ENCODE measurements around the gene TWIST2.

TWIST2 gene

GRCh38 chr2:238835726-238836301 lies 12.1 kb upstream of the TWIST2 start:
- no peak for DNase-seq (ENCODE audit: low spot score)

GRCh38 chr2:238838786-238839327 lies 9.0 kb upstream of the TWIST2 start:
- no peak for DNase-seq (ENCODE audit: low spot score)

GRCh38 chr2:238839428-238839827 lies 8.5 kb upstream of the TWIST2 start:
- DNase-seq (ENCODE audit: low spot score): no peak

GRCh38 chr2:238841542-238842164 lies 6.2 kb upstream of the TWIST2 start:
- DNase-seq (ENCODE audit: low spot score): no peak

GRCh38 chr2:238843476-238843875 lies 4.4 kb upstream of the TWIST2 start:
- no peak for DNase-seq (ENCODE audit: low spot score)

- DNase-seq (ENCODE audit: low spot score): no peak
Measured at GRCh38 chr2:238845583-238846377, 2.1 kb upstream of the TWIST2 start.

- no peak for DNase-seq (ENCODE audit: low spot score)
Measured at GRCh38 chr2:238846378-238846627, 1.6 kb upstream of the TWIST2 start.

- no peak for DNase-seq (ENCODE audit: low spot score)
Measured at GRCh38 chr2:238846628-238847418, 1.1 kb upstream of the TWIST2 start.

- no peak for DNase-seq (ENCODE audit: low spot score)
Measured at GRCh38 chr2:238847419-238847801, 475 bp upstream of the TWIST2 start.

- no peak for DNase-seq (ENCODE audit: low spot score)
Measured at GRCh38 chr2:238848691-238848975, 748 bp downstream of the TWIST2 start.

GRCh38 chr2:238848976-238849853 lies 1.3 kb downstream of the TWIST2 start:
- no peak for DNase-seq (ENCODE audit: low spot score)

- DNase-seq (ENCODE audit: low spot score): no peak
Measured at GRCh38 chr2:238850091-238850490, 2.2 kb downstream of the TWIST2 start.

- no peak for DNase-seq (ENCODE audit: low spot score)
Measured at GRCh38 chr2:238851026-238851425, 3.1 kb downstream of the TWIST2 start.

GRCh38 chr2:238851761-238852160 lies 3.9 kb downstream of the TWIST2 start:
- DNase-seq (ENCODE audit: low spot score): no peak

- no peak for DNase-seq (ENCODE audit: low spot score)
Measured at GRCh38 chr2:238852206-238852869, 4.5 kb downstream of the TWIST2 start.

GRCh38 chr2:238853218-238853617 lies 5.3 kb downstream of the TWIST2 start:
- DNase-seq (ENCODE audit: low spot score): no peak

GRCh38 chr2:238853721-238854120 lies 5.8 kb downstream of the TWIST2 start:
- DNase-seq (ENCODE audit: low spot score): no peak

GRCh38 chr2:238854246-238854645 lies 6.4 kb downstream of the TWIST2 start:
- DNase-seq (ENCODE audit: low spot score): no peak

GRCh38 chr2:238854699-238855229 lies 6.9 kb downstream of the TWIST2 start:
- no peak for DNase-seq (ENCODE audit: low spot score)

- no peak for DNase-seq (ENCODE audit: low spot score)
Measured at GRCh38 chr2:238855299-238855698, 7.4 kb downstream of the TWIST2 start.
